T-helper 17 cell (primary cell): ENCODE data around the gene STYXL1. TPM values are rescaled to one million over a fixed set of nuclear protein-coding genes. Genes with fewer than 3 reads are reported as not detected.

ENCODE experiments used
- ATAC-seq: fragments of 150-1000 bp; cut with Tn5 transposase; 2 replicates; pipeline ENCODE4 v1.10.0; 2021; ENCODE audit warnings: mild to moderate bottlenecking, moderate library complexity
- DNase-seq, 3 donors: peaks; one replicate each; pipeline versions ENCODE4 v3.0.0 to v3.0.0-alpha.2; 2020 to 2021
- H3K9me3 ChIP-seq: one replicate; pipeline ENCODE4 v1.7.0; 2013; ENCODE audit warnings: low read length, mild to moderate bottlenecking; ENCODE audit not compliant: control insufficient read depth, poor library complexity, severe bottlenecking
- H3K27ac Mint-ChIP-seq: one replicate; pipeline ENCODE4 v1.8.0; 2022; ENCODE audit warnings: mild to moderate bottlenecking, moderate library complexity, mixed read lengths
- H3K27me3 Mint-ChIP-seq: one replicate; pipeline ENCODE4 v1.8.0; 2022; ENCODE audit warnings: mixed read lengths
- H3K36me3 Mint-ChIP-seq: one replicate; pipeline ENCODE4 v1.8.0; 2022; ENCODE audit warnings: low read depth, mixed read lengths
- H3K4me1 Mint-ChIP-seq: one replicate; pipeline ENCODE4 v1.8.0; 2022; ENCODE audit warnings: mild to moderate bottlenecking, mixed read lengths
- H3K4me3 Mint-ChIP-seq: one replicate; pipeline ENCODE4 v1.8.0; 2022; ENCODE audit warnings: mild to moderate bottlenecking, moderate library complexity, mixed read lengths
- total RNA-seq, 4 donors: library from RNA in 2 of 4; stranded (reverse) in 2 of 4; gene quantifications; one replicate each; pipeline ENCODE4 v1.2.3 and lab custom pipeline; 2022 to 2026

Gene STYXL1
- total RNA-seq, 2 donors from 2014 or later: 9.0 to 16.5 TPM

- H3K36me3 Mint-ChIP-seq: no peaks in the 10 kb centered on the region
- H3K27me3 Mint-ChIP-seq: no peaks in the 10 kb centered on the region
- no peak overlapping the region for H3K27ac Mint-ChIP-seq
- H3K4me1 Mint-ChIP-seq: peaks cover 3% of the 10 kb centered on the region
- no peaks in the 10 kb centered on the region for H3K9me3 ChIP-seq
- DNase-seq: no peak
- no peak for ATAC-seq
- no peak overlapping the region for H3K4me3 Mint-ChIP-seq
These were observed 65.3 kb downstream of the STYXL1 start for GRCh38 chr7:75982306-75983064.

GRCh38 chr7:75981453-75982305 lies 66.1 kb downstream of the STYXL1 start:
- H3K27me3 Mint-ChIP-seq: no peaks in the 10 kb centered on the region
- no peaks in the 10 kb centered on the region for H3K36me3 Mint-ChIP-seq
- DNase-seq (no peak), ATAC-seq (no peak)
- no peaks in the 10 kb centered on the region for H3K9me3 ChIP-seq
- H3K27ac Mint-ChIP-seq: no peak overlapping the region
- H3K4me1 Mint-ChIP-seq: no peaks in the 10 kb centered on the region
- H3K4me3 Mint-ChIP-seq: no peak overlapping the region

DNA sequence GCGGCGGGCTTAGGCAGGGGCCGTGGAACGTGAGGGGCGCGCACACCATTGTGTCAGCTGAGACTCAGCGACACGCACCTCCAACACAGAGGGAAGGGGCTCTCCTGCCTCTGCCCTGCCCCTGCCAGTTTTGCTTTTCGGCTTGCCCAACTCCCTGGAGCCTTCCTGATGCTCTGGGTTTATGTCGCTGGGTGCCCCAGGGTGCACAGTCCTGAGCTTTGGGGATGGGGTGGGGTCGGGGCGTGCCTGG lies 66.7 kb downstream of the STYXL1 start:
- ATAC-seq (no peak), DNase-seq (no peak)
- no peaks in the 10 kb centered on the region for H3K36me3 Mint-ChIP-seq
- H3K27ac Mint-ChIP-seq: no peak overlapping the region
- no peak overlapping the region for H3K4me3 Mint-ChIP-seq
- H3K27me3 Mint-ChIP-seq: no peaks in the 10 kb centered on the region
- H3K9me3 ChIP-seq: no peaks in the 10 kb centered on the region
- no peaks in the 10 kb centered on the region for H3K4me1 Mint-ChIP-seq

DNA sequence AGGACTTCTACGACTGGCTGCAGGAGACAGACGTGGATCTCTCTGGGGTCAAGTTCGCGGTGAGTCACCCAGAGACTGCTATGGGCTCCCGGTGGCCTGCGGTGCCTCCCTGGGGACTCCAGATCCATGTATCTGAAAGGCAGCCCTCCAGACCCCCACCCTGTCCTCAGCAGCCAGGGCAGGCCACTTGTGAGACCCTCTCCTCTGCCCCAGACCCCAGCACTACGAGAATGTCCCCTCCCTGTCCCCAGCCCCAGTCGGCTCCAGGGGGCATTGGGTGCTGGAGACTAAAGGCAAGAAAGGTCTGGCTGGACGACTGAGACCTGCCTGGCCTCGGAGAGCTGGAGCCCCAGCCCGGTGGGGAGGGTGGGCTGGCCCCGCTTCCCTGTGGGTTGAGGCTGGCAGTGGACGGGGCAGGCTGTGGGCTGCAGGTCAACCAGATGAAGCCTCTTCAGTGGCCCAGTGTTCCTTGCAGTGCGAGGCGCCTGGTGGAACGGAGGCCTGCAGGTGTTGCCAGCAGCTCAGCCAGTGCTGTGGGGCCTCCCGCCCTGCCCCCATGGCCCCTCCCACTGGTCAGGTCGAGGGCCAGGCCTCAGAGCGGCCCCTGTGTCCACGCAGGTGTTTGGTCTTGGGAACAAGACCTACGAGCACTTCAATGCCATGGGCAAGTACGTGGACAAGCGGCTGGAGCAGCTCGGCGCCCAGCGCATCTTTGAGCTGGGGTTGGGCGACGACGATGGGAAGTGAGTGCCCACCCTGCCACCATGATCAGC lies 67.2 kb downstream of the STYXL1 start:
- Mint-ChIP-seq H3K4me1 (no peaks in the 10 kb centered on the region), H3K27me3 (no peaks in the 10 kb centered on the region), H3K36me3 (no peaks in the 10 kb centered on the region), H3K27ac (peak overlapping the region; percentile 43), H3K4me3 (no peak overlapping the region)
- no peak for DNase-seq
- no peak for ATAC-seq
- no peaks in the 10 kb centered on the region for H3K9me3 ChIP-seq

DNA sequence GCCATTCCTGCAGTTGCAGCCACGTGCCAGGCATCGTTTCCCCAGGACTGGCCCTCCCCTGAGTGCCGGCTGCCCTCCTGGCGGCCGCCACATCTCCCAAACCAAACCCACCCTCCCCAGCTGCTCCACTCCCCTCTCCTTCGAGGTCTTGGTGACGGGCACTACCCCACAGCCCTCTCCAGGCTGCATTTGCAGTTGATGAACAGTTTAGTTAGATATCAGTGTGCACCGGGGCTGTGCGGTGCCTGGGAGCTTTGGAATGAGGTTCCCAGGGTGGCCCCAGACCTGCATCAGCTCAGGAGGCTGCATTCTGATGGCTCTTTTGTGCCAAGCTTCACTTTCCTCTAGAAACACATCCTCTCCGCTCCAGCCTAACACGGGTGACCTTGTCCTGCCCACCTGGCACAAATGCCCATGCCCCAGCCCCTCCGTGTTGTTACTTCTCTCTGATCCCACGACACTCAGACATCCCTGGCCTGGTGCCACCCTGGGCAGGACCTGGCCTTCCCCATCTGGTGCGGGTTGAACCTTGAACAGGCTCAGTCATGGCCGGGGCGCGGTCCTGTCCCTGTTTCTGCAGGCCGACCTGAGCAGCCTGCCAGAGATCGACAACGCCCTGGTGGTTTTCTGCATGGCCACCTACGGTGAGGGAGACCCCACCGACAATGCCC lies 67.9 kb downstream of the STYXL1 start:
- H3K4me3 Mint-ChIP-seq: no peak overlapping the region
- H3K27me3 Mint-ChIP-seq: no peaks in the 10 kb centered on the region
- DNase-seq: no peak
- peak overlapping the region; percentile 43 for H3K27ac Mint-ChIP-seq
- H3K36me3 Mint-ChIP-seq: no peaks in the 10 kb centered on the region
- no peaks in the 10 kb centered on the region for H3K9me3 ChIP-seq
- no peaks in the 10 kb centered on the region for H3K4me1 Mint-ChIP-seq
- no peak for ATAC-seq

DNA sequence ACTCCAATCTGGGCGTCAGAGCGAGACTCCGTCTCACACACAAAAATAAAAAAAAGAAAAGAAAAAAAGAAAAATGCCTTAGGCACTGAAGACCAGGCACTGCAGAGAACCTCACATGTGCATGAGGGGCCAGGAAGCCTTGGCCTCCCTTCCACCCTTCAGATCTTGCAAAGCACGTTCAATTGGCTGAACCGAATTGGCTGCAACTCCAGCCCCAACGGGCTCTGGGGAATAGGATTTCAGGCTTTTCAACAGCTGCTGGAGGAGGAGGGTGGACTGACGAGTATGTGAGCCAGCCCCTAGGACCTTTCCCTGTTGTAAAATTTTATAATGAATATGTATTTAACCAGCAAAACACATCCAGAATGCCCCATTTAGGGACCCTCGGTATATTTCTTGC lies 70.1 kb downstream of the STYXL1 start:
- H3K27ac Mint-ChIP-seq: no peak overlapping the region
- ATAC-seq (no peak), DNase-seq (no peak)
- H3K36me3 Mint-ChIP-seq: peaks cover 2% of the 10 kb centered on the region
- H3K27me3 Mint-ChIP-seq: no peaks in the 10 kb centered on the region
- no peaks in the 10 kb centered on the region for H3K9me3 ChIP-seq
- no peaks in the 10 kb centered on the region for H3K4me1 Mint-ChIP-seq
- no peak overlapping the region for H3K4me3 Mint-ChIP-seq

GRCh38 chr7:75971961-75972763 lies 75.6 kb downstream of the STYXL1 start:
- Mint-ChIP-seq H3K36me3 (peaks cover 9% of the 10 kb centered on the region), H3K27ac (peak overlapping the region; percentile 80)

DNA sequence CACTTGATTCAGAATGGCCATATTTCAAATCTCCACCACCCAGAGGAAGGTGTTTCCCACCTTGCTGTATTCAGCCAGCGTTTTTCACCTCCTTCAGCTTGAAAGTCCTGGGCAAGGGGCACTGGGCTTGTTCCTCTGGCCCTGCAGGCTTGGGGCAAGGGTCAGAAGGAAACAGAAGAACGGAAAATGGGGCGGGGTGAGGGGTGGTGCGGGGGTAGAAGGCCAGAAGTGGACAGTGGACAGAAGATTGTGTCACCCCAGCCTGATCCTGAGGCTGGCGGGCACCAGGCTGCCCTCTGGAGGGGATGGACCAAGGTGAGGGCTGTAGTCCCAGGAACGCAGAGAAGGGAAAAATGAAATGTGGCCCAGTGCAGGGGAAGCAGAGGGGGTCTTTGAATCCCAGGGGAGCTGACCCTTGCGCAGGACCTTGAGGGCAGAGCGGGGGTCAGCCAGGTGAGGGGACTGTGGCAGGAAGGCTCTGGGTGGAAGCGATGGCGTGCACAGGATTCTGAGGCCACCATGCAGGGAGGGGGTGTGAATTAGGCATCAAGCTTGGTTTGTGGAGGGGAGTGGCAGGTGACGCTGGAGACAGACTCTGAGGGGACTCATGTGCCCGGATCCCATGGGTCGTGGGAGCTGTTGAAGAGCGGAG lies 76.4 kb downstream of the STYXL1 start:
- no peaks in the 10 kb centered on the region for H3K27me3 Mint-ChIP-seq
- peak overlapping the region; percentile 80 for H3K27ac Mint-ChIP-seq
- no peak for ATAC-seq

More at GRCh38 chr7:75971961-75972763, 75.6 kb downstream of the STYXL1 start:
- Mint-ChIP-seq H3K4me3 (no peak overlapping the region), H3K4me1 (peaks cover 8% of the 10 kb centered on the region), H3K27me3 (no peaks in the 10 kb centered on the region)
- ATAC-seq: no peak
- H3K9me3 ChIP-seq: no peaks in the 10 kb centered on the region
- no peak for DNase-seq

DNA sequence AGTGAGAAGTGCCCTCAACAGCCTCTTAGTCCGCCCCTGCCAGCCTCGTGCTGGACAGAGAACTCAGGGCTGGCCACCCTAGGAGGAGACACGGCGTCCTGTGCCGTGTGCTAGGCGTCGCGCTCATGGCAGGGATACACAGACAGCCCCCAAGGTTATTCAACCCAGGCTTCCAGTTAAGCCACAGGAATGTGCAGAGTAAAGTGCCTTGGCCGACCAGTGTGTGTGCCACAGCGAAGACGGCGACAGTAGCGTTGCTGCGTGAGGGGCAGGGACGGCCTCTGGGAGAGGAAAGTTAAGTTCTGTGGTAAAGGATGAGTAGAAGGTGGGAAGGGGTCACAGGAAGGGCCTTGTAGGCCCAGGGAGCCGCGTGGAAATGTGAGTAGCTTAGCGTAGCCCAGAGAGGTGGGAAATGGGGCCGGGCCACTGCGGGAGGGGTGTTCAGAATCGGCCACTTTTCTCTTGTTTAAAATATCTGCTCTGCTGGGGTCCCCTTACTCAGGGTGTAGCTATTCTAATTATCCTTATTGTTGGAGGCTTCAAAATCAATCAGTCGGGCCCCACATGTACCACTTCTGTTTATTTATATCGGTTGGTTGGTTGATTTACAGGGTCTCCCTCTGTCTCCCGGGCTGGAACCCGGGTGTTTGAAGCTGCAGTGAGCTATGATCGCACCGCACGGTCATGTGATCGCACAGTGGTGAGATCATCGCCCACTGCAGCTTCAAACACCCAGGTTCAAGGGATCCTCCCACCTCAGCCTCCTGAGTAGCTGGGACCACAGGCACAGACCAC lies 77.9 kb downstream of the STYXL1 start:
- no peak for DNase-seq
- H3K27ac Mint-ChIP-seq: no peak overlapping the region
- peaks cover 11% of the 10 kb centered on the region for H3K4me1 Mint-ChIP-seq
- H3K9me3 ChIP-seq: no peaks in the 10 kb centered on the region
- peaks cover 9% of the 10 kb centered on the region for H3K36me3 Mint-ChIP-seq
- peak overlapping the region; percentile 31 for H3K4me3 Mint-ChIP-seq
- ATAC-seq: no peak
- no peaks in the 10 kb centered on the region for H3K27me3 Mint-ChIP-seq

More for the DNA sequence above, 76.4 kb downstream of the STYXL1 start:
- H3K4me1 Mint-ChIP-seq: peaks cover 8% of the 10 kb centered on the region
- H3K36me3 Mint-ChIP-seq: peaks cover 9% of the 10 kb centered on the region
- no peak overlapping the region for H3K4me3 Mint-ChIP-seq
- DNase-seq: no peak
- H3K9me3 ChIP-seq: no peaks in the 10 kb centered on the region

DNA sequence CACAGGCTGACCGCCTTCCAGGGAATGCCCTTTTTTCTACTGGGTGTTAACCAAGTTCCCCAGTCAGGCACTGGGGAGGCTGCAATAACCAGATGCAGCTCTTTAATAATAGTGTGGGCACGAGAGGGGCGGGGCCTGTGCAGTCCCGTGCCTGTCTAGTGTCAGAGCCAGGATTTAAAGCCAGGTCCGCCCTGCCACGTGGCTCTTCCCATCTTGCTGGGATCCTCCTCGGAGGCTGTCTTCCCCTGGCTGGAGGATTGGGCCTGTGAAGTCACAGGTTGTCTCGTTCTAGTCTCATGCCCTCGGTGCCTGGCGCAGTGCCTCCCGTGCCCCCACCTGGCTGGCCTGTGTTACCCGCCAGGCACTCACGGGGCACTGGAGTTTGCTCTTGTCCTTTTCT lies 78.6 kb downstream of the STYXL1 start:
- ATAC-seq: no peak
- no peak overlapping the region for H3K4me3 Mint-ChIP-seq
- DNase-seq: no peak
- peaks cover 7% of the 10 kb centered on the region for H3K36me3 Mint-ChIP-seq
- H3K9me3 ChIP-seq: no peaks in the 10 kb centered on the region
- H3K4me1 Mint-ChIP-seq: peaks cover 11% of the 10 kb centered on the region
- H3K27me3 Mint-ChIP-seq: no peaks in the 10 kb centered on the region
- H3K27ac Mint-ChIP-seq: no peak overlapping the region

DNA sequence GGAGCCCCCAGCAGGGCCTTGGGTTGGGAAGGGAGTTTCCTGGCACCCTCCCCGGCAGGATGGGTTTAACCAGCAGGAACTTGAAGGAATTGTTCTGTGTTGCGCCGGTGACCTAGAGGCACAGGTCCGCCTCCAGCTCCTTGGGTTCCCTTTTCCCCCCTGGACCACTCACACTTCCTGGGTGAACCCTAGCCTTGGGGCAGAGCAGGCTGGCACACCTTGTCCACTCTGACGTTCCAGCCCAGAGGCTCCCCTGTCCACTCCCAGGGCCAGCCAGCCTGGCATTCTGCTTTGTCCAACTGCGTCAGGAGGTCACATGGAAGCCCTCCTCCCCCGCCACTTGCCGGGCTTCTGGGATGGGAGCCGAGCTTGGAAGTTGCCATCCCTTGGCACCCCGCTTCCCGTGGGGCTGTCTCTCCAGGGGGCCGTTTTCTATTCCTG lies 79.2 kb downstream of the STYXL1 start:
- Mint-ChIP-seq H3K27me3 (no peaks in the 10 kb centered on the region), H3K36me3 (peaks cover 7% of the 10 kb centered on the region), H3K4me3 (no peak overlapping the region), H3K27ac (no peak overlapping the region), H3K4me1 (peaks cover 11% of the 10 kb centered on the region)
- H3K9me3 ChIP-seq: no peaks in the 10 kb centered on the region
- DNase-seq (no peak), ATAC-seq (no peak)
